GM12891 (cell line): Measurements from ENCODE around the gene CSAD.

Source experiments
- POLR2A ChIP-seq: IDR thresholded peaks from 2 replicates; pipeline ENCODE4 v1.6.1; 2011; ENCODE audit warnings: low read depth, low read length, control low read depth
- POLR2AphosphoS5 ChIP-seq: IDR thresholded peaks from 2 replicates; pipeline ENCODE4 v1.6.1; 2011; ENCODE audit warnings: low read depth, low read length, control low read depth

GRCh38 chr12:53213348-53213747 is 32.6 kb upstream of the CSAD start:
- no peak for TF ChIP-seq POLR2A
- no peak for TF ChIP-seq POLR2AphosphoS5
